Fibroblast of lung (primary cell): ENCODE results near the gene LRRC46. TPM values are rescaled to one million over a fixed set of nuclear protein-coding genes. Genes with fewer than 3 reads are reported as not detected.

ENCODE experiments used
- DNase-seq, 2 donors: peaks; one replicate each; pipeline versions ENCODE4 v3.0.0 to v3.0.0-alpha.2; 2010; ENCODE audit warnings: low read depth in 2 of 2
- H2AFZ ChIP-seq: 2 replicates; pipeline ENCODE4 v1.5.1; 2012; ENCODE audit warnings: low read length, control low read depth, inconsistent platforms
- H3K27ac ChIP-seq: 2 replicates; pipeline ENCODE4 v1.5.1; 2011; ENCODE audit warnings: low read length, control low read depth; ENCODE audit not compliant: insufficient read depth
- H3K27me3 ChIP-seq: 2 replicates; pipeline ENCODE4 v1.5.1; 2011; ENCODE audit warnings: mild to moderate bottlenecking, low read length; ENCODE audit not compliant: control insufficient read depth, insufficient read depth
- H3K36me3 ChIP-seq: 2 replicates; pipeline ENCODE4 v1.5.1; 2011; ENCODE audit warnings: low read length; ENCODE audit not compliant: control insufficient read depth, insufficient read depth
- H3K4me1 ChIP-seq: 2 replicates; pipeline ENCODE4 v1.5.1; 2011; ENCODE audit warnings: low read length; ENCODE audit not compliant: control insufficient read depth, insufficient read depth; ENCODE audit errors: extremely low read depth
- H3K4me2 ChIP-seq: 2 replicates; pipeline ENCODE4 v1.5.1; 2011; ENCODE audit warnings: low read length, control low read depth; ENCODE audit not compliant: insufficient read depth; ENCODE audit errors: extremely low read depth
- H3K4me3 ChIP-seq, 4 experiments: fragments of 200-600 bp in 1 of 4; sonication (generic) in 1 of 4; replicated peaks in 1 of 4; 2 replicates each; pipeline ENCODE4 v1.5.1; 2011 to 2016; ENCODE audit warnings: low read length in 4 of 4, low read depth in 3 of 4, mild to moderate bottlenecking in 3 of 4, control low read depth in 2 of 4, inconsistent platforms in 1 of 4, mixed read lengths in 1 of 4; ENCODE audit not compliant: insufficient read depth in 1 of 4; ENCODE audit errors: control extremely low read depth in 1 of 4
- H3K79me2 ChIP-seq: 2 replicates; pipeline ENCODE4 v1.5.1; 2012; ENCODE audit warnings: mild to moderate bottlenecking, low read length, inconsistent platforms; ENCODE audit not compliant: control insufficient read depth, insufficient read depth
- H3K9ac ChIP-seq: 2 replicates; pipeline ENCODE4 v1.5.1; 2011; ENCODE audit warnings: mild to moderate bottlenecking, low read length, control low read depth; ENCODE audit not compliant: insufficient read depth
- H3K9me3 ChIP-seq: 2 replicates; pipeline ENCODE4 v1.5.1; 2012; ENCODE audit warnings: low read depth, low read length; ENCODE audit not compliant: control insufficient read depth, insufficient read depth
- H4K20me1 ChIP-seq: 2 replicates; pipeline ENCODE4 v1.5.1; 2011; ENCODE audit warnings: low read length; ENCODE audit not compliant: control insufficient read depth, insufficient read depth; ENCODE audit errors: extremely low read depth
- EZH2 ChIP-seq: IDR thresholded peaks from 2 replicates; pipeline ENCODE4 v1.5.1; 2012; ENCODE audit warnings: low read length, control low read depth, mild to moderate bottlenecking; ENCODE audit errors: missing control alignments
- polyA plus RNA-seq, 2 donors: library from polyadenylated mRNA; depleted of rRNA in 1 of 2; stranded (reverse) in 1 of 2; unstranded in 1 of 2; fragments of >200 nt; gene quantifications; 2 replicates each; pipeline ENCODE4 v1.2.1, GENCODE V29; 2011 to 2012; ENCODE audit warnings: missing spikeins in 1 of 2
- total RNA-seq: library from RNA; depleted of rRNA; stranded (reverse); fragments of >200 nt; gene quantifications from 2 replicates; pipeline ENCODE4 v1.2.1, GENCODE V29; 2014
- TF ChIP-seq, protein P1 (sequence below), 2 donors: IDR thresholded peaks in 1 of 2; conservative IDR thresholded peaks in 1 of 2; 1 replicate in 1 of 2; 2 replicates in 1 of 2; pipeline ENCODE4 v1.5.1; 2011 to 2012; ENCODE audit warnings: low read length in 2 of 2, control low read depth in 1 of 2, inconsistent platforms in 1 of 2, low read depth in 1 of 2, mild to moderate bottlenecking in 1 of 2

Gene LRRC46
- total and polyA plus RNA-seq, 2 donors (not counting 1 experiment from before 2014, with no cell fraction given): under 0.01 to 0.19 TPM

DNA sequence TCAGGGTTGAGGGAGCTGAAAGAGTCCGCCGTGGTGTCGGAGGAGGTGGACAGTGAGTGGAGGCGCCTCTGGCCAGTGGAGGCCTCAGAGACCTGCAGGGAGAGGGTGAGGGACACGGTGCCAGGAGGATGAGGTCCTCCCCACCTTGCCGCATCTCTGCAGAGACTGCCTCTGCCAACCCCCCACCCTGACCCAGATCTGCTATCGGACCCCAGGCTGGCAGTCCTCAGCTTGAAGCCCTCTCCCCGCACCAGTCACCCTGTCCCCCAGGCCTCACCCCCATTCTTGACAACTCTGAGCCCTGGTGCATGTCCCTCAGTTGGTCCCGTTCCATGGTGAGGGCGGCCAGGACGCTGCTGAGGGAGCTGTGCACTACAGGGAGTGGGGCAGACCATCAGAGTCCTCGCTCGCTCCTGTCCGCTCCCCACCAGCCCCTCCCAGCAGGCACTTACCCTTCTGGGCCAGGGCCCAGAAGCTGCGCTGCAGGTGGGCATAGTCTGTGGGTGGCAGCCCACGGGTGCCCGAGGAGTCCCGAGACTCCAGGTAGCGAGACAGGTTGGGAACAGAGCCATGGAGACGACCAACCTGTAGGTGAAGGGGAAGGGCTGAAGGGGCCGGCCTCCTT lies 15.2 kb upstream of the LRRC46 start:
- Histone ChIP-seq H2AFZ (no peak overlapping the region), H3K27ac (no peak overlapping the region), H3K4me1 (no peaks in the 10 kb centered on the region), H3K9ac (no peak overlapping the region), H3K27me3 (peaks cover under 1% of the 10 kb centered on the region), H3K4me2 (no peak overlapping the region), H3K36me3 (no peaks in the 10 kb centered on the region), H3K79me2 (no peaks in the 10 kb centered on the region), H3K9me3 (no peaks in the 10 kb centered on the region), H3K4me3 (no peak overlapping the region), H4K20me1 (no peaks in the 10 kb centered on the region)
- DNase-seq: no peak
- no peak for TF ChIP-seq EZH2

DNA sequence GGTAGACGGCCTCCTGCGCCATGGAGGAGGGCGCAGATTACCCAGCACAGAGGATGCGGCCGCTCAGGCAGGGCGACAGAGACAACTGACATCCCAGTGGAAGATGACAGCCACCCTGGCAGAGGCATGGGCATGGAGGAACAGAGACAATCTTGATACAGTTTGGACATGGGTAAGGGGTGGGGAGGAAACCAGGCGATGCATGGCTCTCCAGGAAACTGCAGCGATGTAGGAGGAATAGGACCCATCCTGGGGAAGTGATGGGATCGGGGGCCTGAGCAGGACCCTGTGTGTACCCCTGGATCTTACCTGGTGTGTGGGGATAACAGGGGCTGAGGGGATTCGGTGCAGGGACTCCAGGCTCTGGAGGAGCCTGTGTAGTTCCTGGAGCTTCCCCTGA lies 14.5 kb upstream of the LRRC46 start:
- Histone ChIP-seq H4K20me1 (no peaks in the 10 kb centered on the region), H3K9ac (no peak overlapping the region), H3K4me2 (no peak overlapping the region), H3K36me3 (no peaks in the 10 kb centered on the region), H3K4me1 (no peaks in the 10 kb centered on the region), H3K79me2 (no peaks in the 10 kb centered on the region), H3K4me3 (no peak overlapping the region), H3K9me3 (no peaks in the 10 kb centered on the region), H3K27ac (no peak overlapping the region), H2AFZ (no peak overlapping the region), H3K27me3 (no peaks in the 10 kb centered on the region)
- no peak for DNase-seq
- TF ChIP-seq, protein P1, sequence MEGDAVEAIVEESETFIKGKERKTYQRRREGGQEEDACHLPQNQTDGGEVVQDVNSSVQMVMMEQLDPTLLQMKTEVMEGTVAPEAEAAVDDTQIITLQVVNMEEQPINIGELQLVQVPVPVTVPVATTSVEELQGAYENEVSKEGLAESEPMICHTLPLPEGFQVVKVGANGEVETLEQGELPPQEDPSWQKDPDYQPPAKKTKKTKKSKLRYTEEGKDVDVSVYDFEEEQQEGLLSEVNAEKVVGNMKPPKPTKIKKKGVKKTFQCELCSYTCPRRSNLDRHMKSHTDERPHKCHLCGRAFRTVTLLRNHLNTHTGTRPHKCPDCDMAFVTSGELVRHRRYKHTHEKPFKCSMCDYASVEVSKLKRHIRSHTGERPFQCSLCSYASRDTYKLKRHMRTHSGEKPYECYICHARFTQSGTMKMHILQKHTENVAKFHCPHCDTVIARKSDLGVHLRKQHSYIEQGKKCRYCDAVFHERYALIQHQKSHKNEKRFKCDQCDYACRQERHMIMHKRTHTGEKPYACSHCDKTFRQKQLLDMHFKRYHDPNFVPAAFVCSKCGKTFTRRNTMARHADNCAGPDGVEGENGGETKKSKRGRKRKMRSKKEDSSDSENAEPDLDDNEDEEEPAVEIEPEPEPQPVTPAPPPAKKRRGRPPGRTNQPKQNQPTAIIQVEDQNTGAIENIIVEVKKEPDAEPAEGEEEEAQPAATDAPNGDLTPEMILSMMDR (conservative IDR thresholded peaks at IDR 0.05 in 1 of 2, IDR thresholded peaks at IDR 0.05 in 1 of 2; ENCODE audit: low read depth in 1 of 2, low read length in 2 of 2): no peak
- TF ChIP-seq EZH2: no peak

DNA sequence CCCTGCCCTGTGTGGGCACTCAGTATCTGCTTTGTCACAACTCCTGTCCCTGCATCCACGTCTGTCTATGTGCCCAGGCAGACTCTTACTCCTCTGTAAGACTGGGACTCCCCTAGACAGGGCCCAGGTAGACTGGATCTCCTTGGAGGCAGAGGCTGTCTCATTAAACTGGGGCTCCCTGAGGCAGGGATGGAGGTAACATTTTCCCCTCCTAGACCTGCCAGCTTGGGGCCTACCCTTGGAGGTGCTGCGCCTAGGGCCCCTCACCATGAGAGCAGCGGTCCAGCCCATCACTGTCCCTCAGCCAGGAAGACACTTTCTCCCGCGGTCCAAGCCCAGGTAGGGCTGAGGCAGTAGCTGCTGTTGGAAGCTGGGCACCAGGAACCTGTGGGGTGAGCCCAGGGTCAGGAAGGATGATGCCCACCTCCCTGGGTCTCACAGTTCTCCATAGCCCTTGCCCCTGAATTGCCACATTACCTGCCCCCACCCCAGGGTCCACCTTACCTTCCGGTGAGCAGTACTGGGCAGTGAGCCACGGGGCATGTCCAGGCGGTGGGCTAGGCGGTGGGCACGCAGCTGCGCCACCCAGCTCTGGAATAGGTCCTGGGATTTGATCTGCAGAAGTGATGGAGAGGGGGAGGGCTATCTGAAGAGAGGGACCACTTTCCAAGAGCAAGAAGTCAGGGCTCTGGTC lies 13.3 kb upstream of the LRRC46 start:
- no peak overlapping the region for H3K9ac ChIP-seq

More for the DNA sequence above, 13.3 kb upstream of the LRRC46 start:
- Histone ChIP-seq H3K27me3 (no peaks in the 10 kb centered on the region), H2AFZ (no peak overlapping the region), H4K20me1 (no peaks in the 10 kb centered on the region), H3K4me2 (no peak overlapping the region), H3K4me1 (peaks cover 6% of the 10 kb centered on the region), H3K27ac (no peak overlapping the region), H3K9me3 (no peaks in the 10 kb centered on the region), H3K79me2 (no peaks in the 10 kb centered on the region), H3K36me3 (no peaks in the 10 kb centered on the region), H3K4me3 (no peak overlapping the region)
- no peak for TF ChIP-seq EZH2
- TF ChIP-seq, protein P1 (conservative IDR thresholded peaks at IDR 0.05 in 1 of 2, IDR thresholded peaks at IDR 0.05 in 1 of 2; ENCODE audit: low read depth in 1 of 2, low read length in 2 of 2): no peak
- DNase-seq: no peak
